ENCODE results near the gene CDKAL1. TPM values are rescaled to one million over a fixed set of nuclear protein-coding genes. Genes with fewer than 3 reads are reported as not detected.

CDKAL1 gene
- total RNA-seq, 1 donor from 2014 or later = 11.3 TPM

GRCh38 chr6:20808924-20809323 is 274.7 kb downstream of the CDKAL1 start:
- Histone ChIP-seq H3K4me3 (no peak overlapping the region), H3K9me3 (no peaks in the 10 kb centered on the region), H3K27me3 (no peaks in the 10 kb centered on the region), H3K4me1 (peaks cover 7% of the 10 kb centered on the region), H3K36me3 (no peaks in the 10 kb centered on the region), H3K27ac (no peak overlapping the region)
- intact Hi-C loops (cut with DNase I) = no loop called here
- no peak for DNase-seq (ENCODE audit: extremely low spot score in 2 of 2)
- TF ChIP-seq CTCF (IDR thresholded peaks at IDR 0.05) (no peak), POLR2AphosphoS5 (IDR thresholded peaks at IDR 0.05; ENCODE audit: insufficient read depth in 1 of 2, low read depth in 1 of 2) (no peak), POLR2A (IDR thresholded peaks at IDR 0.05) (no peak)

- intact Hi-C loops (cut with DNase I) = no loop called here
- H3K27ac ChIP-seq = no peak overlapping the region
- H3K4me3 ChIP-seq = no peak overlapping the region
- H3K9me3 ChIP-seq = no peaks in the 10 kb centered on the region
- no peaks in the 10 kb centered on the region for H3K36me3 ChIP-seq
- peaks cover 7% of the 10 kb centered on the region for H3K4me1 ChIP-seq
- no peak for DNase-seq (ENCODE audit: extremely low spot score in 2 of 2)
- TF ChIP-seq POLR2AphosphoS5 (IDR thresholded peaks at IDR 0.05; ENCODE audit: insufficient read depth in 1 of 2, low read depth in 1 of 2) (no peak), POLR2A (IDR thresholded peaks at IDR 0.05) (no peak), CTCF (IDR thresholded peaks at IDR 0.05) (no peak)
- no peaks in the 10 kb centered on the region for H3K27me3 ChIP-seq
Measured at GRCh38 chr6:20810727-20811108, 276.5 kb downstream of the CDKAL1 start.

- Histone ChIP-seq H3K27ac (no peak overlapping the region), H3K4me1 (peaks cover 7% of the 10 kb centered on the region), H3K9me3 (no peaks in the 10 kb centered on the region), H3K4me3 (no peak overlapping the region), H3K36me3 (no peaks in the 10 kb centered on the region), H3K27me3 (no peaks in the 10 kb centered on the region)
- intact Hi-C loops (cut with DNase I) = no loop called here
- TF ChIP-seq POLR2A (IDR thresholded peaks at IDR 0.05) (no peak), CTCF (IDR thresholded peaks at IDR 0.05) (no peak), POLR2AphosphoS5 (IDR thresholded peaks at IDR 0.05; ENCODE audit: insufficient read depth in 1 of 2, low read depth in 1 of 2) (no peak)
- no peak for DNase-seq (ENCODE audit: extremely low spot score in 2 of 2)
Measured at GRCh38 chr6:20811109-20811761, 277.0 kb downstream of the CDKAL1 start.

- H3K36me3 ChIP-seq = no peaks in the 10 kb centered on the region
- peaks cover 7% of the 10 kb centered on the region for H3K4me1 ChIP-seq
- H3K9me3 ChIP-seq = no peaks in the 10 kb centered on the region
- no peak overlapping the region for H3K4me3 ChIP-seq
- intact Hi-C loops (cut with DNase I) = no loop called here
- TF ChIP-seq CTCF (IDR thresholded peaks at IDR 0.05) = no peak
- no peak overlapping the region for H3K27ac ChIP-seq
- no peak for DNase-seq (ENCODE audit: extremely low spot score in 2 of 2)
- H3K27me3 ChIP-seq = no peaks in the 10 kb centered on the region
Measured at GRCh38 chr6:20812776-20813175, 278.5 kb downstream of the CDKAL1 start.

GRCh38 chr6:20814494-20814893 is 280.2 kb downstream of the CDKAL1 start:
- Histone ChIP-seq H3K36me3 (no peaks in the 10 kb centered on the region), H3K27me3 (no peaks in the 10 kb centered on the region), H3K27ac (no peak overlapping the region), H3K4me3 (no peak overlapping the region), H3K4me1 (peaks cover 7% of the 10 kb centered on the region), H3K9me3 (no peaks in the 10 kb centered on the region)
- DNase-seq (ENCODE audit: extremely low spot score in 2 of 2) = no peak
- TF ChIP-seq CTCF (IDR thresholded peaks at IDR 0.05) = no peak
- no peak for TF ChIP-seq POLR2AphosphoS5 (IDR thresholded peaks at IDR 0.05; ENCODE audit: insufficient read depth in 1 of 2, low read depth in 1 of 2)
- no peak for TF ChIP-seq POLR2A (IDR thresholded peaks at IDR 0.05)
- intact Hi-C loops (cut with DNase I) = no loop called here

Measured in vagina (tissue), 2 donors.